GM12878 (cell line): ENCODE results near the gene PID1. TPM values are rescaled to one million over a fixed set of nuclear protein-coding genes. Genes with fewer than 3 reads are reported as not detected.

ENCODE experiments used
- ATAC-seq: fragments of 200-7000 bp; cut with Tn5 transposase; 3 replicates; pipeline ENCODE4 v1.9.1; 2020; ENCODE audit warnings: mild to moderate bottlenecking, moderate library complexity
- BruUV-seq: library from RNA; stranded (reverse); fragments of 400-500 nt; replicated peaks from 2 replicates; lab custom pipeline; 2021; lab: Mats Ljungman, UMichigan
- CTCF ChIA-PET: fragments of 300-600 bp; sonication (Branson Sonifier 250); formaldehyde crosslinking; extraction: SDS; loops from one replicate; lab custom pipeline; 2021; ENCODE audit warnings: inconsistent platforms; lab: Yijun Ruan, JAX
- POLR2A ChIA-PET: fragments of 350-600 bp; formaldehyde crosslinking; extraction: SDS; loops from one replicate; lab custom pipeline; 2021; ENCODE audit warnings: inconsistent platforms; lab: Charles Lee
- RAD21 ChIA-PET: fragments of 300-600 bp; sonication (Branson Sonifier 250); formaldehyde crosslinking; loops from one replicate; lab custom pipeline; 2023; ENCODE audit warnings: antibody characterized with exemption; ENCODE audit not compliant: unreplicated experiment; lab: Charles Lee
- SMC1A ChIA-PET: fragments of 300-600 bp; sonication (Branson Sonifier 250); formaldehyde crosslinking; loops from one replicate; lab custom pipeline; 2023; ENCODE audit not compliant: unreplicated experiment, uncharacterized antibody; lab: Charles Lee
- DNase-seq: peaks from one replicate; pipeline ENCODE4 v3.0.0-alpha.2; 2011; ENCODE audit warnings: low read depth, low spot score
- FAIRE-seq: peaks from 3 replicates; lab custom pipeline; 2011; peaks lifted over from hg19 to GRCh38; lab: Jason Lieb, UNC
- H2AFZ ChIP-seq: 2 replicates; pipeline ENCODE4 v1.6.0; 2011; ENCODE audit warnings: low read depth, low read length, control low read depth; ENCODE audit not compliant: control insufficient read depth
- H3K27ac ChIP-seq: 2 replicates; pipeline ENCODE4 v1.5.1; 2011; ENCODE audit warnings: control low read depth; ENCODE audit not compliant: control insufficient read depth, insufficient read depth
- H3K27me3 ChIP-seq, 2 experiments: replicated peaks in 1 of 2; 2 replicates each; pipeline versions ENCODE4 v1.6.0 to v1.6.1; 2011; ENCODE audit warnings: low read length in 1 of 2; ENCODE audit not compliant: control insufficient read depth in 2 of 2, insufficient read depth in 2 of 2
- H3K36me3 ChIP-seq, 2 experiments: 2 replicates each; pipeline ENCODE4 v1.5.1; 2011; ENCODE audit warnings: low read length in 1 of 2; ENCODE audit not compliant: control insufficient read depth in 2 of 2, insufficient read depth in 2 of 2
- H3K4me1 ChIP-seq: 2 replicates; pipeline ENCODE4 v1.6.1; 2011; ENCODE audit warnings: mild to moderate bottlenecking, low read length, moderate library complexity, mixed read lengths; ENCODE audit not compliant: control insufficient read depth, insufficient read depth
- H3K4me2 ChIP-seq: 2 replicates; pipeline ENCODE4 v1.6.0; 2011; ENCODE audit warnings: control low read depth; ENCODE audit not compliant: control insufficient read depth, insufficient read depth
- H3K4me3 ChIP-seq: fragments of 200-600 bp; sonication (generic); 2 replicates; pipeline ENCODE4 v1.5.1; 2016
- H3K79me2 ChIP-seq: 2 replicates; pipeline ENCODE4 v1.6.0; 2011; ENCODE audit warnings: low read length; ENCODE audit not compliant: control insufficient read depth, insufficient read depth
- H3K9ac ChIP-seq: 2 replicates; pipeline ENCODE4 v1.8.0; 2011; ENCODE audit warnings: low read length, control low read depth, mixed read lengths; ENCODE audit not compliant: control insufficient read depth, insufficient read depth
- H3K9me3 ChIP-seq: replicated peaks from 3 replicates; pipeline ENCODE4 v1.5.1; 2011; ENCODE audit warnings: mild to moderate bottlenecking, low read length; ENCODE audit not compliant: control insufficient read depth, insufficient read depth
- H4K20me1 ChIP-seq: 2 replicates; pipeline ENCODE4 v1.6.0; 2011; ENCODE audit not compliant: control insufficient read depth, insufficient read depth
- BCLAF1 ChIP-seq: fragments of 450-650 bp; IDR thresholded peaks from 2 replicates; pipeline ENCODE4 v1.6.1; 2017; ENCODE audit warnings: antibody characterized with exemption, mild to moderate bottlenecking, moderate library complexity
- CUX1 ChIP-seq: IDR thresholded peaks from 2 replicates; pipeline ENCODE4 v1.6.1; 2012; ENCODE audit warnings: improper control_type of control experiment, low read depth, low read length; ENCODE audit not compliant: insufficient replicate concordance
- NBN ChIP-seq: fragments of 450-650 bp; IDR thresholded peaks from 2 replicates; pipeline ENCODE4 v1.6.1; 2016
- SMC3 ChIP-seq: IDR thresholded peaks from 2 replicates; pipeline ENCODE4 v1.6.1; 2011; ENCODE audit warnings: low read length, improper control_type of control experiment, borderline replicate concordance
- SPI1 ChIP-seq: IDR thresholded peaks from 2 replicates; pipeline ENCODE4 v1.6.1; 2011; ENCODE audit warnings: low read depth, mild to moderate bottlenecking, low read length, moderate library complexity, borderline replicate concordance; ENCODE audit not compliant: insufficient read depth
- ZBTB33 ChIP-seq: fragments of 450-650 bp; IDR thresholded peaks from 2 replicates; pipeline ENCODE4 v1.6.1; 2017; ENCODE audit warnings: mild to moderate bottlenecking
- ZBTB40 ChIP-seq: fragments of 450-650 bp; IDR thresholded peaks from 2 replicates; pipeline ENCODE4 v1.6.1; 2016; ENCODE audit warnings: mild to moderate bottlenecking, moderate library complexity, borderline replicate concordance
- WGBS: methylation state at CpG from one replicate; pipeline ENCODE4 v1.1.6; 2016; ENCODE audit warnings: low lambda C conversion rate; ENCODE audit not compliant: insufficient replicate concordance, insufficient coverage; ENCODE audit errors: missing lambda C conversion rate; 5-methylcytosine and 5-hydroxymethylcytosine counted together
- in situ Hi-C: fragments of 300-500 bp; cut with MboI; formaldehyde crosslinking; loops from 9 replicates; pipeline ENCODE4 v1.14.3; 2018; ENCODE audit warnings: mixed read lengths
- intact Hi-C: fragments of 100-400 bp; cut with micrococcal nuclease; formaldehyde crosslinking; loops from one replicate; pipeline ENCODE4 v1.14.2; 2022; ENCODE audit not compliant: unreplicated experiment
- polyA plus RNA-seq, 11 experiments: library from polyadenylated mRNA; depleted of rRNA in 4 of 11; unstranded in 6 of 11; stranded (reverse) in 5 of 11; fragments of >200 nt; fragmentation: Nextera tagmentation in 4 of 11; fragmentation: Illumina TruSeq in 1 of 11; extraction: Ambion mirVana in 4 of 11; extraction: Trizol in 1 of 11; gene quantifications; 1 replicate in 1 of 11; 2 replicates in 10 of 11; pipeline versions ENCODE4 v1.2.1 to v1.2.3, GENCODE V29; 2011 to 2016; ENCODE audit warnings: inconsistent platforms in 2 of 11, missing spikeins in 2 of 11, low read depth in 1 of 11
- total RNA-seq, 4 experiments: library from RNA; depleted of rRNA in 3 of 4; stranded (reverse); fragments of >200 nt in 3 of 4; fragmentation: Illumina TruSeq in 1 of 4; extraction: Trizol in 1 of 4; gene quantifications; 2 replicates each; pipeline versions ENCODE4 v1.2.1 to v1.2.3, GENCODE V29; 2013 to 2021

The PID1 gene
- total and polyA plus RNA-seq, 10 of the 15 experiments (the other 5 are each of a cell fraction or from before 2014, with no cell fraction given), result not detected

- RAD21 ChIA-PET, result no interaction called here
- BruUV-seq, result no TSS peak
- H3K36me3 ChIP-seq, result no peaks in the 10 kb centered on the region
- CTCF ChIA-PET, result no interaction called here
- DNase-seq, result no peak
- no peaks in the 10 kb centered on the region for H3K4me1 ChIP-seq
- 17% methylated on average over 2 of the region's 2 CpGs for WGBS
- SMC1A ChIA-PET, result no interaction called here
- H3K9me3 ChIP-seq, result no peaks in the 10 kb centered on the region
- no peak for ATAC-seq
- in situ Hi-C loops, result no loop called here
- no peak overlapping the region for H3K9ac ChIP-seq
- H4K20me1 ChIP-seq, result no peaks in the 10 kb centered on the region
- H3K4me3 ChIP-seq, result no peak overlapping the region
- H3K79me2 ChIP-seq, result no peaks in the 10 kb centered on the region
- POLR2A ChIA-PET, result no interaction called here
- FAIRE-seq, result no peak
- H2AFZ ChIP-seq, result no peak overlapping the region
- H3K27me3 ChIP-seq, result no peaks in the 10 kb centered on the region
- intact Hi-C loops, result no loop called here
- H3K4me2 ChIP-seq, result no peak overlapping the region
- H3K27ac ChIP-seq, result no peak overlapping the region
- TF ChIP-seq BCLAF1 (no peak), CUX1 (no peak), ZBTB40 (no peak), ZBTB33 (no peak), NBN (no peak), SPI1 (no peak), SMC3 (no peak)
Observed at GRCh38 chr2:229226382-229226781, 44.7 kb downstream of the PID1 start.
